Adrenal gland (tissue), 12 donors: ENCODE data around the gene RASA4. TPM values are rescaled to one million over a fixed set of nuclear protein-coding genes. Genes with fewer than 3 reads are reported as not detected.
"Not testable (repeated sequence)": the region's sequence is repeated elsewhere in the genome, so short reads cannot be mapped to it uniquely, and the experiment has no call there.

Experiments used
- DNase-seq, 7 donors: peaks; one replicate each; pipeline ENCODE4 v3.0.0-alpha.2; 2019 to 2020
- H3K27ac ChIP-seq, 5 donors: fragments of 200-600 bp; sonication (generic) in 4 of 5; 1 replicate in 3 of 5; 2 replicates in 2 of 5; pipeline versions ENCODE4 v1.5.1 to v1.8.0; 2016 to 2020; ENCODE audit warnings: mild to moderate bottlenecking in 1 of 5
- H3K27me3 ChIP-seq: fragments of 200-600 bp; 2 replicates; pipeline ENCODE4 v1.8.0; 2021
- H3K36me3 ChIP-seq, 2 donors: fragments of 200-600 bp; replicated peaks in 1 of 2; 1 replicate in 1 of 2; 2 replicates in 1 of 2; pipeline versions ENCODE4 v1.5.1 to v1.8.0; 2018 to 2022
- H3K4me1 ChIP-seq, 2 donors: fragments of 200-600 bp; replicated peaks in 1 of 2; 1 replicate in 1 of 2; 2 replicates in 1 of 2; pipeline versions ENCODE4 v1.5.1 to v1.8.0; 2018 to 2021
- H3K4me3 ChIP-seq, 4 donors: fragments of 200-600 bp; sonication (generic) in 3 of 4; one replicate each; pipeline ENCODE4 v1.5.1; 2016 to 2018
- H3K9me3 ChIP-seq, 3 donors: fragments of 200-600 bp; sonication (generic) in 1 of 3; replicated peaks in 1 of 3; 1 replicate in 2 of 3; 2 replicates in 1 of 3; pipeline versions ENCODE4 v1.5.1 to v1.8.0; 2016 to 2021
- WGBS, 4 donors: extraction: QIAGEN DNeasy Blood & Tissue Kit in 2 of 4; methylation state at CpG; one replicate each; pipeline versions ENCODE4 v1.1.5 to v1.1.7; 2013 to 2017; 5-methylcytosine and 5-hydroxymethylcytosine counted together
- intact Hi-C, 2 donors: fragments of 100-400 bp; cut with DNase I; formaldehyde crosslinking; loops; one replicate each; pipeline versions ENCODE4 v1.14.1 to v1.15.0; 2022 to 2023
- polyA plus RNA-seq, 3 donors: library from polyadenylated mRNA; stranded (reverse); fragments of 200-250 nt in 2 of 3; fragments of 350-450 nt in 1 of 3; fragmentation: Illumina TruSeq in 1 of 3; extraction: RNeasy Lipid Tissue Mini Kit (QIAGEN cat#74804) in 1 of 3; gene quantifications; one replicate each; pipeline ENCODE4 v1.2.3, GENCODE V29; 2013 to 2014
- total RNA-seq, 9 donors: library from RNA; depleted of rRNA in 4 of 9; stranded (reverse); fragments of >200 nt in 4 of 9; fragments of 120-200 nt in 1 of 9; fragmentation: NEBNext Ultra II Directional in 1 of 9; extraction: Animal tissue kit (Norgen Biotek cat#: 25700) in 1 of 9; gene quantifications; one replicate each; pipeline versions ENCODE4 v1.1.0 to v1.2.4, GENCODE V29; 2013 to 2023
- donor health status: healthy with polysubstance abuse.
- donor health status: Bipolar disorder and iron deficiency.
- donor health status: DM: yes; HTN: yes; CAD: no.
- donor health status: DM: no; HTN: no; CAD: no.
- donor health status: DM: no; HTN: no; CAD: no.
- donor health status: DM: yes; HTN: yes; CAD: no.

RASA4 gene
- total and polyA plus RNA-seq, 12 donors = 8.3 to 197 (median 57.1) TPM

DNA sequence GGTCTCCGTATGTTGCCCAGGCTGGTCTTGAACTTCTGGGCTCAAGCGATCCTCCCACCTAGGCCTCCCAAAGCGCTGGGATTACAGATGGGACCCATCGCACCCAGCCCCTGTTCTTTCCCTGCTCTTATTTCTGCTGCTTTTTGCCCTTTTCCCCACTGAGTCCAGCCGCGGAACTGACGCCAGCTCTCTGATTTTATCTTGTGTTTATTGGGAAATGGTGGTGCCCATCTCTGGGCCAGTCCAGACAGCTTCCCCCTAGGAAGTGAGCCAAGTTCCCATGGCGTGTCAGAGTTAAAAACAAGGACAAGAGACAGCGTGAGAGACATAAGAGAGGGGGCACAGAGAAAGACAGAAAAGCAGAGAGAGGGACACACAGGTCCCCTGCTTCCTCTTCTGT is 14.1 kb upstream of the RASA4 start:
- H3K36me3 ChIP-seq, H3K27me3 ChIP-seq, H3K27ac ChIP-seq, H3K4me3 ChIP-seq, H3K4me1 ChIP-seq, intact Hi-C loops, H3K9me3 ChIP-seq: not testable (repeated sequence)
- peak in 5 of 7 donors; percentile 11 to 63 (median 34) for DNase-seq
- 73 to 84% (median 78%) methylated on average over 4 to 8 of the region's 9 CpGs; no CpG with 5 or more reads in 1 of the 4 donors for WGBS, 4 donors

GRCh38 chr7:102627271-102627904 is 10.8 kb upstream of the RASA4 start:
- WGBS, 4 donors = no CpG with 5 or more reads among the region's 8 CpGs
- H3K36me3 ChIP-seq, intact Hi-C loops, H3K27ac ChIP-seq, H3K9me3 ChIP-seq, DNase-seq, H3K27me3 ChIP-seq, H3K4me3 ChIP-seq, H3K4me1 ChIP-seq: not testable (repeated sequence)

DNA sequence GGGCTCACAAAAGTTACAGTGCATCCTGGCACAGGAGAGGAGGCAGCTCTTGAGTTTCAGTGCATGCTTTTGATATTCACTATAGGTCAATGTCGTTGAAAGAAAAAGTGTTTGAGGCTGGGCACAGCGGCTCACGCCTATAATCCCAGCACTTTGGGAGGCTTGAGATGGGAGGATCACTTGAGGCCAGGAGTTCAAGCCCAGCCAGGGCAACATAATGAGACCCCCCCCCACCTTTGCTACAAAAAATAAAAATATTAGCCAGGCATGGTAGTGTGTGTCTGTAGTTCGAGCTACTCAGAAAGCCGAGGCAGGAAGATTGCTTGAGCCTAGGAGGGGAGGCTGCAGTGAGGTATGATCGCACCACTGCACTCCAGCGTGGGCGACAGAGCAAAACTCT is 1.6 kb upstream of the RASA4 start:
- H3K4me3 ChIP-seq, H3K9me3 ChIP-seq, H3K4me1 ChIP-seq, H3K27me3 ChIP-seq, H3K36me3 ChIP-seq, H3K27ac ChIP-seq, intact Hi-C loops: not testable (repeated sequence)
- peak in 2 of 7 donors; percentile 6 to 21 for DNase-seq
- 62 to 70% methylated on average over 5 of the region's 8 CpGs; no CpG with 5 or more reads in 2 of the 4 donors for WGBS, 4 donors

DNA sequence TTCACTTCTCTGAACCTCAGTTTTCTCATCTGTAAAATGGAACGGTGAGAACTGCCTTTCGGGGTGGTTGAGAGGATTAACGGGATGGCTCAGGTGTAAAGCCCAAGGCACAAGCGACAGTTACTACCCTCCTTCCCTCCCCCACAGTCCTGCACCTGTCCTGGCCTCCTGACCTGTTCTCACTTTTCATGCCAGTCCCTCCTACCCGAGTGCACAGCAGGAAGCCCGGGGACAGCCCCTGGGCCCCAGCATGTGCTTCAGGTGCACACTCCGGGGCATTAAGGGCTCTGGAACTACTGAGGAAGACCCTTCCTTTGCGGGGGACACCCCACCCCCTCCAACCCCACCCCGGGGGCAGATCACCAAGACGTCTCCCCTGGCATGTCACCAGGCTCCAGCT is 626 bp downstream of the RASA4 start:
- no CpG with 5 or more reads among the region's 10 CpGs for WGBS, 4 donors
- DNase-seq, H3K36me3 ChIP-seq, H3K27me3 ChIP-seq, H3K27ac ChIP-seq, intact Hi-C loops, H3K4me3 ChIP-seq, H3K9me3 ChIP-seq, H3K4me1 ChIP-seq: not testable (repeated sequence)

GRCh38 chr7:102614873-102615272 is 1.7 kb downstream of the RASA4 start:
- intact Hi-C loops, H3K9me3 ChIP-seq, H3K4me1 ChIP-seq, DNase-seq, H3K27me3 ChIP-seq, H3K36me3 ChIP-seq, H3K27ac ChIP-seq, H3K4me3 ChIP-seq: not testable (repeated sequence)
- WGBS, 4 donors = no CpG with 5 or more reads among the region's 3 CpGs

DNA sequence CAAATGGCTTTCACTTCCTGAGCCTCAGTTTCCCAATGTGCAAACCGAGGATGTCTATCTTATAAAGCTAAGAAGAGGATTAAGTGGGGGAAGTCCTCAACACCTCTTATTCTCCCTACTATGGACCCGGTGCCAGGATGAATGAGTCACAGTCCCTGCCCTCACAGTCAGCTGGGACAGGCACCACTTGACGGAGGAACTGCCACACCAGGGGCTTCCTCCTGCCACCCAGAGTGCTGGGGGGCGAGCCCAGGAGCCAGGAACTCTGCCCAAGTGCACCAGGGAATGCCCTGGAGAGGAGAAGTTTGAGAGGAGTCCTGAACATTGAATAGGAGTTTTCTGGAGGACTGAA is 2.2 kb downstream of the RASA4 start:
- H3K27ac ChIP-seq, intact Hi-C loops, H3K36me3 ChIP-seq, DNase-seq, H3K4me3 ChIP-seq, H3K27me3 ChIP-seq, H3K9me3 ChIP-seq, H3K4me1 ChIP-seq: not testable (repeated sequence)
- whole genome bisulfite sequencing, 4 donors = no CpG with 5 or more reads among the region's 4 CpGs

- intact Hi-C loops, H3K4me3 ChIP-seq, H3K27me3 ChIP-seq, H3K4me1 ChIP-seq, H3K36me3 ChIP-seq, H3K9me3 ChIP-seq: not testable (repeated sequence)
- peak overlapping the region in 2 of 5 donors; percentile 57 to 65 for H3K27ac ChIP-seq
- peak in 6 of 7 donors; percentile 22 to 67 (median 38) for DNase-seq
- WGBS, 4 donors = 38 to 47% methylated on average over 4 of the region's 15 CpGs; no CpG with 5 or more reads in 2 of the 4 donors
Observed at GRCh38 chr7:102613575-102614345, 2.8 kb downstream of the RASA4 start.

DNA sequence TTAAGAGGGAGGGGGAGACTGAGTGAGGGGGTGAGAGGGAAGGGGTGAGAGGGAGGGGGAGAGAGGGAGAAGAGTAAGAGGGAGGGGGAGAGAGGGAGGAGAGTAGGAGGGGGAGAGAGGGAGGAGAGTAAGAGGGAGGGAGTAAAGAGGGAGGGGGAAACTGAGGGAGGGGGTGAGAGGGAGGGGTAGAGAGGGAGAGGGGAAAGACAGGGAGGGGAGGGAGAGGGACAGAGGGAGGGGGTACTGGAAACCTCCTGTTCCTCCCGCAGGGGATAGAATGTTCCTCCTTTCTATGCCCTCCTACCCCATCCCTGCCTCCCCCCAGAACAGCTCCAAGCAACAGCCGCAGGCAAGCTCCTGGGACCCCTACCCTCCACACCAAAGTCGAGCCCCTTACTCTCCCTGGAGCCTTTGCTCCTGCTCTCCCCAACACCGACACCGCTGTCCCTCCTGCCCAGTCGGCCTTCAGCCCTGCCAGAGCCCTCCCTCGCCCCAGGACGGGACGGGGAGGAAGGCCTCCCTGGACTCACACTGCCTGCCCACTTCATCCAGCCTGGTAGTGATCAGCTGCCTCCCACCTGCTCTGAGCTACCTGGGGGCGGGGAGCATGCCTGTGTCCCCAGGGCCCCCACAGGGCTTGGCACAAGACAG is 4.8 kb downstream of the RASA4 start:
- H3K4me1 ChIP-seq, H3K27me3 ChIP-seq, H3K36me3 ChIP-seq, intact Hi-C loops, H3K9me3 ChIP-seq, H3K4me3 ChIP-seq: not testable (repeated sequence)
- peak overlapping the region in 3 of 5 donors; percentile 52 to 66 (median 58) for H3K27ac ChIP-seq
- peak; percentile 32 to 77 (median 72) for DNase-seq
- WGBS, 4 donors = 3 to 16% (median 10%) methylated on average over 6 to 7 of the region's 10 CpGs; no CpG with 5 or more reads in 1 of the 4 donors

- H3K36me3 ChIP-seq, DNase-seq, intact Hi-C loops, H3K9me3 ChIP-seq, H3K4me3 ChIP-seq, H3K27me3 ChIP-seq, H3K4me1 ChIP-seq, H3K27ac ChIP-seq: not testable (repeated sequence)
- WGBS, 4 donors = no CpG with 5 or more reads among the region's 30 CpGs
Observed at GRCh38 chr7:102611013-102611674, 5.4 kb downstream of the RASA4 start.

GRCh38 chr7:102610441-102610840 is 6.1 kb downstream of the RASA4 start:
- H3K27ac ChIP-seq, H3K36me3 ChIP-seq, H3K27me3 ChIP-seq, H3K9me3 ChIP-seq, intact Hi-C loops, H3K4me3 ChIP-seq, H3K4me1 ChIP-seq: not testable (repeated sequence)
- WGBS, 4 donors = no CpG with 5 or more reads among the region's 7 CpGs
- peak in 5 of 7 donors; percentile 1 to 49 (median 11) for DNase-seq
